T-cell (primary cell): ENCODE data around the gene AGO1. TPM values are rescaled to one million over a fixed set of nuclear protein-coding genes. Genes with fewer than 3 reads are reported as not detected.

Source experiments
- ATAC-seq, 4 experiments: fragments of 200-7000 bp in 3 of 4; fragments of 150-1000 bp in 1 of 4; cut with Tn5 transposase; replicated peaks in 1 of 4; 1 replicate in 3 of 4; 2 replicates in 1 of 4; pipeline ENCODE4 v1.10.0; 2021; ENCODE audit warnings: moderate library complexity in 3 of 4, mild to moderate bottlenecking in 2 of 4, moderate number of reproducible peaks in 1 of 4
- CTCF ChIA-PET, 2 donors: fragments of 300-600 bp; sonication (Branson Sonifier 250); formaldehyde crosslinking; loops; one replicate each; lab custom pipeline; 2022; ENCODE audit warnings: antibody characterized with exemption in 2 of 2; lab: Charles Lee
- POLR2A ChIA-PET, 2 donors: fragments of 300-600 bp; sonication (Branson Sonifier 250); formaldehyde crosslinking; loops; one replicate each; lab custom pipeline; 2022; ENCODE audit warnings: antibody characterized with exemption in 2 of 2; lab: Charles Lee
- DNase-seq, 35 experiments: peaks; one replicate each; pipeline versions ENCODE4 v3.0.0 to v3.0.0-alpha.2; 2013 to 2023
- H3K27ac ChIP-seq: one replicate; pipeline ENCODE4 v1.5.1; 2013; ENCODE audit warnings: low read length
- H3K27me3 ChIP-seq, 2 experiments: replicated peaks in 1 of 2; 1 replicate in 1 of 2; 2 replicates in 1 of 2; pipeline versions ENCODE4 v1.6.1 to v1.7.0; 2013; ENCODE audit warnings: low read length in 1 of 2, mixed read lengths in 1 of 2; ENCODE audit not compliant: control insufficient read depth in 2 of 2, insufficient read depth in 2 of 2; ENCODE audit errors: extremely low read depth in 1 of 2
- H3K36me3 ChIP-seq, 2 donors: 1 replicate in 1 of 2; 2 replicates in 1 of 2; pipeline versions ENCODE4 v1.6.1 to v1.7.0; 2013; ENCODE audit warnings: low read length in 1 of 2; ENCODE audit not compliant: control insufficient read depth in 2 of 2, insufficient read depth in 1 of 2; ENCODE audit errors: extremely low read depth in 1 of 2
- H3K4me1 ChIP-seq, 2 experiments: 1 replicate in 1 of 2; 2 replicates in 1 of 2; pipeline versions ENCODE4 v1.6.1 to v1.7.0; 2013; ENCODE audit warnings: low read length in 2 of 2, mixed read lengths in 1 of 2; ENCODE audit not compliant: insufficient read depth in 2 of 2, control insufficient read depth in 1 of 2; ENCODE audit errors: extremely low read depth in 1 of 2
- H3K4me3 ChIP-seq, 2 donors: 1 replicate in 1 of 2; 2 replicates in 1 of 2; pipeline versions ENCODE4 v1.5.1 to v1.7.0; 2013; ENCODE audit warnings: mild to moderate bottlenecking in 2 of 2, low read length in 1 of 2, moderate library complexity in 1 of 2; ENCODE audit not compliant: control insufficient read depth in 1 of 2; ENCODE audit errors: extremely low read depth in 1 of 2
- H3K9me3 ChIP-seq: 2 replicates; pipeline ENCODE4 v1.7.0; 2013
- H3K27ac Mint-ChIP-seq, 2 donors: one replicate each; pipeline ENCODE4 v1.8.0; 2020 to 2021; ENCODE audit warnings: mild to moderate bottlenecking in 2 of 2, mixed read lengths in 2 of 2
- H3K27me3 Mint-ChIP-seq, 2 donors: one replicate each; pipeline ENCODE4 v1.8.0; 2021 to 2022; ENCODE audit warnings: mixed read lengths in 2 of 2
- H3K36me3 Mint-ChIP-seq: one replicate; pipeline ENCODE4 v1.8.0; 2021; ENCODE audit warnings: mixed read lengths
- H3K4me1 Mint-ChIP-seq, 3 donors: one replicate each; pipeline ENCODE4 v1.8.0; 2020 to 2022; ENCODE audit warnings: mixed read lengths in 3 of 3, mild to moderate bottlenecking in 1 of 3
- H3K4me3 Mint-ChIP-seq, 3 donors: one replicate each; pipeline ENCODE4 v1.8.0; 2020 to 2022; ENCODE audit warnings: mild to moderate bottlenecking in 3 of 3, mixed read lengths in 3 of 3, moderate library complexity in 3 of 3
- H3K9me3 Mint-ChIP-seq, 3 donors: one replicate each; pipeline ENCODE4 v1.8.0; 2020 to 2022; ENCODE audit warnings: mixed read lengths in 3 of 3
- WGBS: methylation state at CpG from one replicate; pipeline ENCODE4 v1.1.5; 2013; ENCODE audit warnings: missing lambda C conversion rate; ENCODE audit not compliant: insufficient coverage; 5-methylcytosine and 5-hydroxymethylcytosine counted together
- total RNA-seq, 35 experiments: library from RNA in 6 of 35; stranded (reverse) in 6 of 35; fragments of 120-200 nt in 1 of 35; gene quantifications; one replicate each; pipeline versions ENCODE4 v1.2.1 to v1.2.4 and lab custom pipeline; 2013 to 2026

The AGO1 gene
- total RNA-seq, 5 donors from 2014 or later (not counting 1 experiment from before 2014, with no cell fraction given): 21.8 to 28.7 (median 26.0) TPM

DNA sequence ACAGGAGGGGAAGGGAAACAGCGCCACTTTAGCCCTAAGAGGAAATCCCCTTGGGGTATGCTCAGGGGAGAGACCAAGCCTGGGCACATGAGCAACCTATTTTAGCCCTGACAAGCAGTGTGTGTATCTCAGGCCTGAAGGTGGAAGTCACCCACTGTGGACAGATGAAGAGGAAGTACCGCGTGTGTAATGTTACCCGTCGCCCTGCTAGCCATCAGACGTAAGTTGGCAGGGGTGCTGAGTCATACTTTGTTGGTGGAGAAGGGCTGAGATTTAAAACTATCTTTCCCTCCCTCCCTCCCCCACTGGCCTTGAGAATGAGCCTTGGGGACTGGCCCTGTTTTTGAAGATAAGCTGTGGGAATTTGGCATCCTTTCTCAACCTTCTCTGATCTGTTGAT is 11.2 kb downstream of the AGO1 start:
- H3K27ac ChIP-seq: no peak overlapping the region
- no peak overlapping the region for H3K4me3 ChIP-seq
- ChIA-PET POLR2A (interaction anchor here in 1 of 2 donors (0.5 to 0.6 kb wide), 2 partner anchors 112 to 957 kb away, joined by 3 to 5 read pairs; no protein-coding TSS in a partner anchor), CTCF (interaction anchor here in 1 of 2 donors (0.5 kb wide), 1 partner anchor 45 kb away, joined by 6 read pairs; no protein-coding TSS in a partner anchor)
- H3K27ac Mint-ChIP-seq: peak overlapping the region; percentile 25 to 59
- 100% methylated on average over 1 of the region's 6 CpGs for WGBS
- H3K36me3 Mint-ChIP-seq: peaks cover 57% of the 10 kb centered on the region
- peaks cover 0 to 5% (median 0%) of the 10 kb centered on the region in 3 donors for H3K4me1 Mint-ChIP-seq
- H3K27me3 ChIP-seq: no peaks in the 10 kb centered on the region
- peaks cover 22 to 71% of the 10 kb centered on the region in 2 donors for H3K36me3 ChIP-seq
- H3K9me3 Mint-ChIP-seq: no peaks in the 10 kb centered on the region
- H3K4me3 Mint-ChIP-seq: no peak overlapping the region
- H3K27me3 Mint-ChIP-seq: no peaks in the 10 kb centered on the region
- H3K9me3 ChIP-seq: no peaks in the 10 kb centered on the region
- ATAC-seq (no peak), DNase-seq (peak in 3 of 35 experiments; percentile 8 to 48 (median 12))
- no peaks in the 10 kb centered on the region for H3K4me1 ChIP-seq

DNA sequence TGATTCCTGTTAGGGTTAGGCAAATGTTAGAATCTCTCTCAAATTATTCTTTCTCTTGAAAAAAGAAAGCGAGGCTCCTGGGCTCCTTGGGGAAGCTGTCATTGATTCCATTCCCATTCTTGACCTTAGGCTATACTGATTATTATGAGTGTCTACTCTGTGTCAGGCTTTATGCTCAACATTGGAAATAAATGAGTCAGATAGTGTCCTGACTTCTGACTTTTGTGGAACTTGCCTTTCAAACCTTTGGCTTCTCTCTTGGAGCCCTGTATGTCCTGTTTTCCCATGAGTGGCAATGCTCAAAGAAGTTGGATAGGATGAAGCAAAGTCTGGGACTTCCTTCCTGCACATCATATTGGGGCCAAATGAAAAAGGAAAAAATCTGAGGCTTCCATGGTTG is 11.6 kb downstream of the AGO1 start:
- Mint-ChIP-seq H3K27ac (peak overlapping the region in 1 of 2 donors; percentile 25), H3K4me1 (peaks cover 0 to 5% (median 0%) of the 10 kb centered on the region in 3 donors), H3K4me3 (no peak overlapping the region), H3K9me3 (no peaks in the 10 kb centered on the region), H3K27me3 (no peaks in the 10 kb centered on the region), H3K36me3 (peaks cover 59% of the 10 kb centered on the region)
- ChIA-PET POLR2A (interaction anchor here in 1 of 2 donors (0.6 kb wide), 1 partner anchor 957 kb away, joined by 5 read pairs; no protein-coding TSS in a partner anchor), CTCF (no interaction called here)
- no peaks in the 10 kb centered on the region for H3K27me3 ChIP-seq
- no peak overlapping the region for H3K27ac ChIP-seq
- H3K9me3 ChIP-seq: no peaks in the 10 kb centered on the region
- DNase-seq (no peak), ATAC-seq (no peak)
- H3K4me1 ChIP-seq: no peaks in the 10 kb centered on the region
- peaks cover 22 to 69% of the 10 kb centered on the region in 2 donors for H3K36me3 ChIP-seq
- WGBS: no CpG with 5 or more reads among the region's 1 CpG
- no peak overlapping the region for H3K4me3 ChIP-seq

DNA sequence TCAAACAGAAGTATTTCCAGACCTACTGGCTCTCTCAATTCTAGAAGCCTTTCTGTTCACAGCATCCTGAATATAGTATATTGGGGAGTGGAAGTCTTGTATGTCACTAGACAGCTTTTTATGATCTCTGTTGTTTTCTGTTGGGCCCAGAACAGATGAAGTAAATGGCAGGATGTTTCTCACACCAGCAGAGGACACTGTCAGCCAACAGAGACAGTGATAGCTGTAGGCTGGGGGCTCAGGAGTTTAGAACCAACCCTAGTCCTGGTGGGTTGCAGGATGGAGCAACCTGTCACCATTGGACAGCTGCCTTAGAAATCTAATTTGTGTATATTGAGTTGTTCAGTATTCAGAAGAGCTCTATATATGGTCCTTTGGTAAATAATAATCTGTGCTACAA is 16.9 kb downstream of the AGO1 start:
- ChIA-PET POLR2A (no interaction called here), CTCF (interaction anchor here in 1 of 2 donors (0.6 kb wide), 1 partner anchor 30 kb away, joined by 3 read pairs; no protein-coding TSS in a partner anchor)
- Mint-ChIP-seq H3K4me3 (no peak overlapping the region), H3K9me3 (no peaks in the 10 kb centered on the region), H3K27me3 (no peaks in the 10 kb centered on the region), H3K36me3 (peaks cover 60% of the 10 kb centered on the region), H3K27ac (no peak overlapping the region), H3K4me1 (no peaks in the 10 kb centered on the region)
- no peak for ATAC-seq
- H3K36me3 ChIP-seq: peaks cover 20 to 58% of the 10 kb centered on the region in 2 donors
- H3K4me3 ChIP-seq: no peak overlapping the region
- H3K4me1 ChIP-seq: no peaks in the 10 kb centered on the region
- H3K27me3 ChIP-seq: no peaks in the 10 kb centered on the region
- H3K9me3 ChIP-seq: no peaks in the 10 kb centered on the region
- no peak overlapping the region for H3K27ac ChIP-seq
- no peak for DNase-seq

DNA sequence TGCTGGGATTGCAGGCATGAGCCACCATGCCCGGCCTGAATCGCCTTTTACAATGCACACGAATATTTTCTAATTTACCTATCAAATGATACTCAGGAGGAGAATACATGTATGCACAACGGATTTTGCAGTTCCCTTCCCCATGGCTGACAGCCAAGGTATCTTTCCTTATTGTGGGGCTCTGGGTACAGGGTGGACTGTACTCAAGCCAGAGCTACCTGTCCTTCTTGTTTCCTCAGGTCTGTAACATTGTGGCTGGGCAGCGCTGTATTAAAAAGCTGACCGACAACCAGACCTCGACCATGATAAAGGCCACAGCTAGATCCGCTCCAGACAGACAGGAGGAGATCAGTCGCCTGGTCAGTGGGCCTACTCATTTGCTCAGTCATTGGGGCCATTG is 18.2 kb downstream of the AGO1 start:
- no peaks in the 10 kb centered on the region for H3K4me1 ChIP-seq
- ChIA-PET POLR2A (no interaction called here), CTCF (interaction anchor here in 1 of 2 donors (0.7 kb wide), 1 partner anchor 19 kb away, joined by 3 read pairs; no protein-coding TSS in a partner anchor)
- H3K36me3 ChIP-seq: peaks cover 19 to 57% of the 10 kb centered on the region in 2 donors
- no peak overlapping the region for H3K27ac Mint-ChIP-seq
- DNase-seq (no peak), ATAC-seq (no peak)
- no peak overlapping the region for H3K27ac ChIP-seq
- H3K4me1 Mint-ChIP-seq: no peaks in the 10 kb centered on the region
- no peaks in the 10 kb centered on the region for H3K9me3 Mint-ChIP-seq
- no peaks in the 10 kb centered on the region for H3K27me3 Mint-ChIP-seq
- H3K9me3 ChIP-seq: no peaks in the 10 kb centered on the region
- no peak overlapping the region for H3K4me3 ChIP-seq
- H3K27me3 ChIP-seq: no peaks in the 10 kb centered on the region
- H3K36me3 Mint-ChIP-seq: peaks cover 52% of the 10 kb centered on the region
- no peak overlapping the region for H3K4me3 Mint-ChIP-seq
- 99% methylated on average over 6 of the region's 9 CpGs for WGBS

DNA sequence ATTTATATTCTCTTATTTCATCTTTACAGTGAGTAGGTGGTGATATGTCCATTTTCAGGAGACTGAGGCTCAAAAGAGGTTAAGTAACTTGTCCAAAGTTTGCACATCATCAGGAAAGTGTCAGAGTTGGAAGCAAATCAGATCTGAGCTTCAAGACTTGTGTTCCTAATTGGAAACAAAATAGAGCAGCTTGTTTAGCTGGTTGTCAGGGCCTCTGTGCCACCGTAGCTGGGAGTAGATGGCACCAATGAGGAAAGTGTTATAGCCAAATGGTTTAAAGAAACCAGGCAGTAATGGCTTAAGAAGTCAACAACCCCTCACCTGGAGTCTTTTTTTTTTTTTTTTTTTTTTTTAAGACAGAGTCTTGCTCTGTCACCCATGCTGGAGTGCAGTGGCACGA is 19.7 kb downstream of the AGO1 start:
- Histone ChIP-seq H3K27me3 (no peaks in the 10 kb centered on the region), H3K27ac (no peak overlapping the region), H3K4me1 (no peaks in the 10 kb centered on the region), H3K4me3 (no peak overlapping the region), H3K9me3 (no peaks in the 10 kb centered on the region), H3K36me3 (peaks cover 15 to 59% of the 10 kb centered on the region in 2 donors)
- Mint-ChIP-seq H3K4me3 (no peak overlapping the region), H3K27ac (no peak overlapping the region), H3K4me1 (no peaks in the 10 kb centered on the region), H3K9me3 (no peaks in the 10 kb centered on the region), H3K36me3 (peaks cover 55% of the 10 kb centered on the region), H3K27me3 (no peaks in the 10 kb centered on the region)
- ATAC-seq: no peak
- ChIA-PET POLR2A (no interaction called here), CTCF (no interaction called here)
- WGBS: 100% methylated on average over 1 of the region's 2 CpGs
- no peak for DNase-seq

DNA sequence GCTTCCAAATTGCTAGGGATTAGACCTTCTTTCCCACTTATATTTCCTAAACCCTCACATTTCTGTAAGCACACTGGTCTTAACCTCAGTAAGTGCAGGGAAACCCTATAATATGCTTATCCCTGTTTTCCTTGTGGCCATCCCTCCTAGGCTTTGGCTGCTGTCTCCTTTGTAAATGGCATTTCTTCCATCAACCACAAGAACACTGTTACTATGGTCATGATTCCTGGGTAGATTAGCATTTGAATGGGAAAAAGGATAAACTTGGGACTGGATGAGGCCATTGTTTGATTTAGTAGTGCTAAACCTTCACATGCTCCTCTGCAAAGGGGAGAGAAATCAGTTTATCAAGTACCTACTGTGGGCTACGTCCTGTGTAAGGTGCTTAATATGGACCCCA is 31.7 kb downstream of the AGO1 start:
- H3K9me3 Mint-ChIP-seq: no peaks in the 10 kb centered on the region
- WGBS: no CpG with 5 or more reads among the region's 1 CpG
- H3K36me3 Mint-ChIP-seq: peaks cover 76% of the 10 kb centered on the region

More for the DNA sequence above, 31.7 kb downstream of the AGO1 start:
- ATAC-seq (no peak), DNase-seq (no peak)
- peaks cover 15 to 78% of the 10 kb centered on the region in 2 donors for H3K36me3 ChIP-seq
- CTCF ChIA-PET: no interaction called here
- Mint-ChIP-seq H3K4me1 (no peaks in the 10 kb centered on the region), H3K27ac (no peak overlapping the region), H3K27me3 (no peaks in the 10 kb centered on the region), H3K4me3 (no peak overlapping the region)
- POLR2A ChIA-PET: interaction anchor here in 1 of 2 donors (0.5 kb wide), 1 partner anchor 11 kb away, joined by 8 read pairs; no protein-coding TSS in a partner anchor
- no peaks in the 10 kb centered on the region for H3K9me3 ChIP-seq
- H3K27ac ChIP-seq: no peak overlapping the region
- H3K4me3 ChIP-seq: no peak overlapping the region
- no peaks in the 10 kb centered on the region for H3K27me3 ChIP-seq
- no peaks in the 10 kb centered on the region for H3K4me1 ChIP-seq
